Measurements from ENCODE around the gene MYO18B.

GRCh38 chr22:25765016-25765367, 23.0 kb downstream of the MYO18B start:
- TF ChIP-seq CTCF (IDR thresholded peaks at IDR 0.05) (no peak), POLR2AphosphoS5 (IDR thresholded peaks at IDR 0.05) (no peak)

Data from esophagus muscularis mucosa (tissue), 3 donors.